ENCODE measurements around the gene NDUFAF3. TPM values are rescaled to one million over a fixed set of nuclear protein-coding genes. Genes with fewer than 3 reads are reported as not detected.

Gene NDUFAF3
- total RNA-seq, 1 donor from 2014 or later = 75.4 TPM

DNA sequence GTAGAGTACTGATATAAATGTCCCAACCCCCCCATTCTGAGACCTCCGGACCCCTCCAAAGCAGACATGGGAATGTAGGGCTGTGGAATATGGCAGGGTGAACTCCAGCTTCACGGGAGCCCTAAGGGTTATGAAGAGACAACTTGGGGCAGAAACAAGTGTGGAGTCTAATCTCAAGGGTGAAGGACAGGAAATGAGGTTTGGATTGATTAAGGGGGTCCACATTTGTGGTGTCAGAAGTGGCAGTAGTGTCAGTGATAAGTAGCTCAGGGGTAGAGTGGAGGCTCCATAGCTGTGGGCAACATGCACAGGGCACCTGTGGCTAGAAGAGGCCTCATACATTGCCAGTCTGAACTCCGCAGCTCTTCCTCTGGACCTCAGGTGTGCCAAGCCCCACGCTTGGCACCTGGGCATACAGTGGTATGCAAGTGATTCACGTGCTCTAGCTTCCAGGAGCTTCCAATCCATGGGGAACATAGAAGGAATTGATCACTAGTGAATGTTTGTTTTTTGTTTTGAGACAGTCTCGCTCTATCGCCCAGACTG is 36.0 kb upstream of the NDUFAF3 start:
- Histone ChIP-seq H3K79me2 (ENCODE audit: insufficient read depth, low read length) (peaks cover 8% of the 10 kb centered on the region), H3K4me1 (ENCODE audit: insufficient read depth, low read length) (peaks cover 13% of the 10 kb centered on the region), H3K4me2 (ENCODE audit: low read length) (no peak overlapping the region), H2AFZ (ENCODE audit: low read depth, low read length) (no peak overlapping the region), H3K27ac (ENCODE audit: low read depth, low read length) (no peak overlapping the region), H4K20me1 (ENCODE audit: insufficient read depth, low read length) (peaks cover 19% of the 10 kb centered on the region), H3K27me3 (ENCODE audit: insufficient read depth, low read length) (no peaks in the 10 kb centered on the region), H3K4me3 (ENCODE audit: insufficient read depth, low read depth, low read length) (no peak overlapping the region), H3K9ac (ENCODE audit: low read length) (no peak overlapping the region), H3K9me3 (ENCODE audit: insufficient read depth, low read depth, low read length) (no peaks in the 10 kb centered on the region), H3K36me3 (ENCODE audit: insufficient read depth, low read length) (peaks cover 19% of the 10 kb centered on the region)
- Mint-ChIP-seq H3K4me3 (ENCODE audit: unreplicated experiment) (peak overlapping the region; percentile 3), H3K27me3 (ENCODE audit: low read depth, unreplicated experiment) (no peaks in the 10 kb centered on the region), H3K4me1 (ENCODE audit: low read depth, unreplicated experiment) (peaks cover 19% of the 10 kb centered on the region), H3K27ac (ENCODE audit: unreplicated experiment) (no peak overlapping the region), H3K36me3 (ENCODE audit: low read depth, unreplicated experiment) (peaks cover 16% of the 10 kb centered on the region), H3K9me3 (ENCODE audit: unreplicated experiment) (no peaks in the 10 kb centered on the region)
- TF ChIP-seq EZH2 (IDR thresholded peaks at IDR 0.05; ENCODE audit: insufficient read depth, low read length) = no peak
- no peak for TF ChIP-seq CTCF (IDR thresholded peaks at IDR 0.05; ENCODE audit: insufficient read depth, low read depth, low read length)
- FAIRE-seq = no peak
- DNase-seq (ENCODE audit: low read depth) = no peak

DNA sequence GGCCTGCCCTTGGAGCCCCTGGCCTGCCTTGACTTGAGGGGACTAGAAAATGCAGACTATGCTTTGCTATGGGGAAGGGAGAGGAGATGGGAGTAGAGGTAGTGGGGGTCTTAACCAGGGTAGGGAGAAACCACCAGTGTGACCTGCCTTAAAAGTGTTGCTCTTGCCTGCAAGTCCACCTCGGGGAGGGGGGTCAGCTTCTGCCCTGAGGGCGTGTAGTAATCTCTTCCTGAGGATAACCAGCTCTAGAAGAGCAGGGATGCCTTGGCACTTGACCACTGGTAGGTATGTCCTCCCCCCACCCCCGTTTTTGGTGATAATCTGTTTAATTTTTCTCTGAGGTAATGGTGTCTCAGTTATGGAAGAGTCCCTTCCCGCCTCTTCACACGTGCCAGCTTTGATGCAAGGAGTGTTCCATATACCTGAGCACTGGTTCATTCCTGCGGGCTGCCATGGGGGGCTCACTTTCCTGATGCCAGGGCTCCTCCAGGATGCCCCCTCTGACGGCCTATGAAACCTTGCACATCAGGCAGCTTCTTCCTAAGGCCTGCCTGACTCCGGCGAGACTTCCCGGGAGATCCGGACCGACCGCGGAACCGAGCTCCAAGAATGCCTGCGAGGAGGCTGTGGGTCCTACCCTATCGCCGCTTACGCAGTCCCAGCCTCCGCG is 32.7 kb upstream of the NDUFAF3 start:
- TF ChIP-seq CTCF (IDR thresholded peaks at IDR 0.05; ENCODE audit: insufficient read depth, low read depth, low read length) (no peak), EZH2 (IDR thresholded peaks at IDR 0.05; ENCODE audit: insufficient read depth, low read length) (no peak)
- Histone ChIP-seq H3K79me2 (ENCODE audit: insufficient read depth, low read length) (peaks cover 25% of the 10 kb centered on the region), H2AFZ (ENCODE audit: low read depth, low read length) (peak overlapping the region; percentile 69), H3K4me1 (ENCODE audit: insufficient read depth, low read length) (peaks cover 23% of the 10 kb centered on the region), H3K4me2 (ENCODE audit: low read length) (peak overlapping the region; percentile 84), H3K4me3 (ENCODE audit: insufficient read depth, low read depth, low read length) (peak overlapping the region; percentile 69), H3K36me3 (ENCODE audit: insufficient read depth, low read length) (peaks cover 11% of the 10 kb centered on the region), H4K20me1 (ENCODE audit: insufficient read depth, low read length) (peaks cover 17% of the 10 kb centered on the region), H3K27me3 (ENCODE audit: insufficient read depth, low read length) (no peaks in the 10 kb centered on the region), H3K9ac (ENCODE audit: low read length) (peak overlapping the region; percentile 78), H3K27ac (ENCODE audit: low read depth, low read length) (peak overlapping the region; percentile 88), H3K9me3 (ENCODE audit: insufficient read depth, low read depth, low read length) (no peaks in the 10 kb centered on the region)
- DNase-seq (ENCODE audit: low read depth) (no peak), FAIRE-seq (no peak)
- Mint-ChIP-seq H3K4me1 (ENCODE audit: low read depth, unreplicated experiment) (peaks cover 26% of the 10 kb centered on the region), H3K4me3 (ENCODE audit: unreplicated experiment) (peak overlapping the region; percentile 87), H3K27ac (ENCODE audit: unreplicated experiment) (peak overlapping the region; percentile 97), H3K9me3 (ENCODE audit: unreplicated experiment) (no peaks in the 10 kb centered on the region), H3K36me3 (ENCODE audit: low read depth, unreplicated experiment) (peaks cover 8% of the 10 kb centered on the region), H3K27me3 (ENCODE audit: low read depth, unreplicated experiment) (no peaks in the 10 kb centered on the region)
